GM12865 (cell line): ENCODE results near the gene ZBTB18.

Source experiments
- DNase-seq: peaks from one replicate; pipeline ENCODE4 v3.0.0; 2010; ENCODE audit warnings: low read depth
- H3K4me3 ChIP-seq: 2 replicates; pipeline ENCODE4 v1.5.1; 2011; ENCODE audit warnings: mild to moderate bottlenecking, low read depth, low read length, control low read depth
- CTCF ChIP-seq: IDR thresholded peaks from 2 replicates; pipeline ENCODE4 v1.5.1; 2011; ENCODE audit warnings: low read length, control low read depth, low read depth, inconsistent platforms; ENCODE audit not compliant: insufficient read depth; ENCODE audit errors: missing control alignments

Gene ZBTB18

GRCh38 chr1:244047621-244048255 lies 3.3 kb upstream of the ZBTB18 start:
- no peak for TF ChIP-seq CTCF
- H3K4me3 ChIP-seq, result peak overlapping the region; percentile 72
- DNase-seq, result peak; percentile 85

DNA sequence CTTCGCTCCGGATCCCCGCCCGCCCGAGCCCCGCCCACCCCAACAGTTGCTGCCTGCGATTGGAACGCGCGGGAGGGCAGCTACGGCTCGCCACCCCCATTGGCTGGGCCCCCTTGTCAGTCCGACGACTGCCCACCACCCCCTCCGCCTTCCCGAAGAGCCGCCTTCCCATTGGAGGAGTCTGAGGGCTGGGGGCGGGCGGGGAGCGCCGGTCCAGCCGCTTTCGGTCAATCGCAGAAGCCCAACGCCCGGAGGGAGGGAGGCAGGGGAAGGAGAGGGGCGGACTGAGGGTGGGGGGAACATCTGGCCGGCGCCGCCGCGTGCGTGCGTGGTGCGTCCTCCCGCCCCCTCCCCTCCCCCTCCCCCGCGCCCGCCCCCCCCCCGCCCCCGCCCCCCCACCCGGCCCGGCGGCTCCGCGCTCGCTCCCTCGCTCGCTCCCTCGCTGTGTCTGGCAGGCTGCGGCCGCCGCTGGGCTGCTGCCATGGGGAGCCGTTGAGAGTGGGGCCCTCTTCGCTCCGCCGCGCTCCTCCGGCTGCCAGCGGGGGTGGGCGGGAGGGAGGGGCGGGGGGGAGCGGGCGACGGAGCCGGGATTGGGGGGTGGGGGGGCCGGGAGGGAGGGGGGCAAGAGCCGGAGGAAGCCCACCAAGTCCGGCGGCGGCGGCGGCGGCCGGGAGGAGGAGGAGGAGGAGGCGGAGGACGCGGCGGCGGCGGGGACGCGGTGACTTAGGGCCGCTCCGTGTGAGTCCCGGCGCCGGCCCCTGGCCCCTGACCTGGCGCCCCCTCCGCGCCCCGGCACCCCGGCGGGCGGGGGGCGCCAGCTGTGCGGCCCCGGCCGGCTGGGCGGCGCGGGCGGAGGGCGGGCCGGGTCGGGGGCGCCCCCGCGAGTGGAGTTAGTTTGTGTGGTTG lies 2.6 kb upstream of the ZBTB18 start:
- no peak overlapping the region; the same call in 1 of the 2 replicates for H3K4me3 ChIP-seq
- DNase-seq, result peak; percentile 100
- TF ChIP-seq CTCF, result no peak

DNA sequence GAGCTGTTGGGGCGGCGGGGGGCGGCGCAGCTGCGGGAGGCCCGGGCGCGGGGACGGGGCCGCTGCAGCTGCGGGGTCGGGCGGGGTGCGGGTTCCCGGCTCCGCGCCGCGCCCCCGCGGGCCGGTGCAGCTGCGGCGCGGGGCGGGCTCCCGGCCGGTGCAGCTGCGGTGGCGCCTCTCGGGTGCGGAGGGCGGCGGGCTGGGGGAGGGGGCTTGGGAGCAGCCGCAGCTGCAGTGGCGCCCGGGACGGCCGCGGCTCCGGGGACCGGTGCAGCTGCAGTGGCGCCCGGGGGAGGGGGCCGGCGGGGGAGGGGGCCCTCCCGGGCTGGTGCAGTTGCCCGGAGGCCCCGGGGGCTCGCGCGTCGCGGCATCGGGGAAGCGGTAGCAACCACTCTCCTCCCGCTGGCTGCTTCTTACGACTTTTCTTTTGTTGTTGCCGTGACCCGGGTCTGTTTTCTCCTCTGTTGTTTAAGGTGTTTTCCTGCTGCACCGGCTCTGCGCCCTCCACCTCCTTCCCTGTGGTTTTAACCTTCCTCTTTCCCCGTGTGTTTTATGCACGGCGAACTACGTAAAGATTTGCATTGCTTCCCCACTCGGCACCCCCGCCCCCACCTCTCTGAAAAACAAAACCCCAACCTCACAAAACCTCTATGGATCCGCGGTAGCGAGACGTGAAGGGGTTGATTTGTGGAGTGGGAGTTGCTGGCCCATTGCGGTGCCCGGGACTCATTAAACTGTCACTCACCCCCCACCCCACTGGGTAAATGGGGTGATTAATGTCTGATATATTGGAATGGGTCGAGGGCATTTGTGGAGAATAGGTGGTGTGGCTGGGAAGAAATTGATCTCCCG lies 1.7 kb upstream of the ZBTB18 start:
- TF ChIP-seq CTCF, result no peak
- DNase-seq, result peak; percentile 49
- H3K4me3 ChIP-seq, result peak overlapping the region; percentile 67

DNA sequence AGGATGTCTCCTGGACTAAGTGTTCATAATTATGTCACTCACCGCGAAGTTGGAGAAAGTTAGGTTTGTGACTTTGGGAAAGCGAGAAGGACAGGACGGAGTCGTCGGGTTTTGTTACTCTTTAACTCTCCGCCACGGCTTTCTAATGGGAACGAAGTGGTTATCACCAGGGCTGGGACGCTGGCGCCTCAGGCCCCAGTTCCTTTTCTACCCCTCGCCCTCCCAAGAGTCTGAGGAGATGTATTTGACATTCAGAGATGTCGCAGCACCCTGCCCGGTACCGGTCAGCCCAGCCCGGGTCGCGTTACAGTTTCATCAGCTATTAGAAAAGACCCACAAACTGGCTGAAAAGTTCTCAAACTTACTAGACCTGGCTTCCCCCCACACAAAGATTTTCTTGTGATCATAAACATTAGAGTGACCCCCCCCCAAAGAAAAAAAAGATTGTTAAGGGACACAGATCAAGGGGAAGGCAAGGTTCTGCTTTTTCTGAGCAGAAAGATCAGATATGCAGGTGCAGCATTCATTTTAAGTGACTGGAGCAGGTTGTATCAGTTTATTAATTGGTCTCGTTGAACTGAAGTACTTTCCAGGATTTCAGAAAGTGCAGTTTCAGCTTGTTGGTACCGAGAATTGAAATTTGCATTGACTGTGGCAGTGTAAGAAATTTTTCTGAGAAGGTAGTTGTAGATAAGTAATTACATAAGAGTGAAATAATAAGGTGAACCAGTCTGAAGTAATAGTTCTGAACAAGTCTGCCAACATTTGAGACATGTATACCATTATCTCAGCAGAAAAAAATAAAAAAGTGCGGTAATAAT lies 859 bp upstream of the ZBTB18 start:
- peak; percentile 51 for DNase-seq
- TF ChIP-seq CTCF, result no peak
- H3K4me3 ChIP-seq, result peak overlapping the region; percentile 67

DNA sequence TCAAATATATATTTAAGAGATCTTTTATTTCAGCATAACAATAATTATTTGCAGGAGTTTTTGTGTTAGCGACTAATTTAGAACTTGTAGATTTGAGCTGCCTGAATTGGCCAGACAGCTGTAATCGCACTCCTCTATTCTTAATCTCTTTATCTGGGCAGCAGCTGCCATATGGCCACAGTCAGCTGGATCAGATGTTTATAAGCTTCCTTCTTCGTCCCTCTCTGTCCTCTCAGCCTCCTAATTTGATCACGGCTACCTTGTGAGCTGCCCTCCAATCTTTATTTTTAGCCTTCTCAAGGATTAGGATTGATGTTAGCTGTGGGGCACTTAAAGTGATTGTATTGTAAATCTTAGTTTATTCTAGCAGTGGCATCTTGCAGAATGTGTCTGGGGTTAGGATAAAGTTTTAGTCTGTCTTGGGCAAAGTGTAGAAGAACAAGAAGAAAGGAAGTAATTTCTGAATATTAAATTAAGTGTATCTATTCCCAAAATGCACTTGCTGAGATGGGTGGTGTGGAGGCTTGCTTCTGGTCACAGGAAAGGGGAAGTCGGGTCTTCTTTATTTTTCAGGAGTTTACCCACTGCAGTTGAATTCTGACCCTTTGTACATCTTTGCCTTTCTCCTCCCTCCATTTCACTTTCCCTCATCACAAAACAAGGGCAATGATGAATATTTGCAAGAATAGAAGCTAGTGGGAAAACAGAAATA lies 1.1 kb downstream of the ZBTB18 start:
- H3K4me3 ChIP-seq, result no peak overlapping the region
- TF ChIP-seq CTCF, result no peak
- DNase-seq, result no peak
